ENCODE measurements around the gene OCSTAMP.

The OCSTAMP gene

DNA sequence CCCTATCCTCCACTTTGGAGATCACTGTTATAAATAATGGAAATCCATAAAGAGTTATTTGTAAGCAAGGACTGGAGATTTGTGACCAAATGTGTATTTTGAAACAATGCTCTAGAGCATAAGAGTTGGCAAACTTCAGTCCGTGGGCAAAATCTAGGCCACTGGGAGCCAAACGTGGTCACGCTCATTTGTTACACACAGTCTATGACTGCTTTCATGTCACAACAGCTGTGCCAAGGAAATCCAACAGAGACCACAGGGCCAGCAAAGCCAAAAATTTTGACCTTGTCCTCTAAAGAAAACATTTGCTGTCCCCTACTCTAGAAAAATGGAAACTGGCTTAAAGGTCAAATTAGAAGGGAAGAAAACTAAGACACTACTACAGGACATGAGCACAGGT, 44.9 kb downstream of the OCSTAMP start:
- no peak overlapping the region for H3K4me3 ChIP-seq (ENCODE audit: low read depth, low read length)
- TF ChIP-seq, protein P1, sequence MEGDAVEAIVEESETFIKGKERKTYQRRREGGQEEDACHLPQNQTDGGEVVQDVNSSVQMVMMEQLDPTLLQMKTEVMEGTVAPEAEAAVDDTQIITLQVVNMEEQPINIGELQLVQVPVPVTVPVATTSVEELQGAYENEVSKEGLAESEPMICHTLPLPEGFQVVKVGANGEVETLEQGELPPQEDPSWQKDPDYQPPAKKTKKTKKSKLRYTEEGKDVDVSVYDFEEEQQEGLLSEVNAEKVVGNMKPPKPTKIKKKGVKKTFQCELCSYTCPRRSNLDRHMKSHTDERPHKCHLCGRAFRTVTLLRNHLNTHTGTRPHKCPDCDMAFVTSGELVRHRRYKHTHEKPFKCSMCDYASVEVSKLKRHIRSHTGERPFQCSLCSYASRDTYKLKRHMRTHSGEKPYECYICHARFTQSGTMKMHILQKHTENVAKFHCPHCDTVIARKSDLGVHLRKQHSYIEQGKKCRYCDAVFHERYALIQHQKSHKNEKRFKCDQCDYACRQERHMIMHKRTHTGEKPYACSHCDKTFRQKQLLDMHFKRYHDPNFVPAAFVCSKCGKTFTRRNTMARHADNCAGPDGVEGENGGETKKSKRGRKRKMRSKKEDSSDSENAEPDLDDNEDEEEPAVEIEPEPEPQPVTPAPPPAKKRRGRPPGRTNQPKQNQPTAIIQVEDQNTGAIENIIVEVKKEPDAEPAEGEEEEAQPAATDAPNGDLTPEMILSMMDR (IDR thresholded peaks at IDR 0.05): no peak
- H3K36me3 ChIP-seq (ENCODE audit: control insufficient read depth, insufficient read depth, low read length): no peaks in the 10 kb centered on the region
- H3K4me2 ChIP-seq (ENCODE audit: low read length): no peak overlapping the region
- H3K79me2 ChIP-seq: no peaks in the 10 kb centered on the region
- H3K4me1 ChIP-seq: no peaks in the 10 kb centered on the region
- peaks cover 6% of the 10 kb centered on the region for H3K9me3 ChIP-seq (ENCODE audit: control insufficient read depth, low read length)
- no peak overlapping the region for H2AFZ ChIP-seq
- H3K27ac ChIP-seq: no peak overlapping the region
- no peaks in the 10 kb centered on the region for H3K27me3 ChIP-seq (ENCODE audit: control insufficient read depth, insufficient read depth, low read length)
- H3K9ac ChIP-seq: no peak overlapping the region

- Histone ChIP-seq H3K79me2 (no peaks in the 10 kb centered on the region), H3K4me2 (ENCODE audit: low read length) (no peak overlapping the region), H3K4me1 (no peaks in the 10 kb centered on the region), H3K27ac (no peak overlapping the region), H3K9ac (no peak overlapping the region), H3K9me3 (ENCODE audit: control insufficient read depth, low read length) (peaks cover 6% of the 10 kb centered on the region), H3K27me3 (ENCODE audit: control insufficient read depth, insufficient read depth, low read length) (no peaks in the 10 kb centered on the region), H3K4me3 (ENCODE audit: low read depth, low read length) (no peak overlapping the region), H2AFZ (no peak overlapping the region), H3K36me3 (ENCODE audit: control insufficient read depth, insufficient read depth, low read length) (no peaks in the 10 kb centered on the region)
- TF ChIP-seq, protein P1 (IDR thresholded peaks at IDR 0.05): no peak
These were observed 48.5 kb downstream of the OCSTAMP start for GRCh38 chr20:46501961-46502360.

GRCh38 chr20:46501337-46501942, 49.0 kb downstream of the OCSTAMP start:
- Histone ChIP-seq H3K9me3 (ENCODE audit: control insufficient read depth, low read length) (peaks cover 6% of the 10 kb centered on the region), H3K4me1 (no peaks in the 10 kb centered on the region), H3K79me2 (no peaks in the 10 kb centered on the region), H3K36me3 (ENCODE audit: control insufficient read depth, insufficient read depth, low read length) (no peaks in the 10 kb centered on the region), H3K9ac (no peak overlapping the region), H3K4me2 (ENCODE audit: low read length) (no peak overlapping the region), H2AFZ (no peak overlapping the region), H3K27ac (no peak overlapping the region), H3K27me3 (ENCODE audit: control insufficient read depth, insufficient read depth, low read length) (no peaks in the 10 kb centered on the region), H3K4me3 (ENCODE audit: low read depth, low read length) (no peak overlapping the region)
- TF ChIP-seq, protein P1 (IDR thresholded peaks at IDR 0.05): no peak

DNA sequence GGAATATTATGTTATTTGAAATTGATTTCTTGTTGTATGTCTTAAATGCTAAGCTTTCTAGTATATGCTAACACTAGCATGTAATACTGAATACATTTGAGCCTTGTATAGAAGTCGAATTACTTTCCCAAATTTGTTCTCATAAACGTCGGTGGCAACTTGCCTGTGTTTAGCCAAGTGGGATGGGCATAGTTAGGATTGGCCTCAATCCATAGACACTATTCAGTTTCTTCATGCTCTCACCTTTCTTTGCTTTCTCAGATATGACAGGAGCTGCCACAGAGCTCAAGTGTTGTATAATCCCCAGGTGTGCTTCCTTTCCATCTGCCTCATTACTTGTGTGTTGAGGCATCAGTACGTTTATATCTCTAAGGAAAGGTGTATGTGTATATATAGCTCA, 56.4 kb downstream of the OCSTAMP start:
- H3K4me3 ChIP-seq (ENCODE audit: low read depth, low read length): no peak overlapping the region
- no peaks in the 10 kb centered on the region for H3K9me3 ChIP-seq (ENCODE audit: control insufficient read depth, low read length)
- H3K9ac ChIP-seq: no peak overlapping the region
- TF ChIP-seq, protein P1 (IDR thresholded peaks at IDR 0.05): no peak
- H3K36me3 ChIP-seq (ENCODE audit: control insufficient read depth, insufficient read depth, low read length): no peaks in the 10 kb centered on the region
- no peaks in the 10 kb centered on the region for H3K79me2 ChIP-seq
- no peak overlapping the region for H3K27ac ChIP-seq
- no peak overlapping the region for H2AFZ ChIP-seq
- H3K4me2 ChIP-seq (ENCODE audit: low read length): no peak overlapping the region
- no peaks in the 10 kb centered on the region for H3K4me1 ChIP-seq
- H3K27me3 ChIP-seq (ENCODE audit: control insufficient read depth, insufficient read depth, low read length): no peaks in the 10 kb centered on the region

DNA sequence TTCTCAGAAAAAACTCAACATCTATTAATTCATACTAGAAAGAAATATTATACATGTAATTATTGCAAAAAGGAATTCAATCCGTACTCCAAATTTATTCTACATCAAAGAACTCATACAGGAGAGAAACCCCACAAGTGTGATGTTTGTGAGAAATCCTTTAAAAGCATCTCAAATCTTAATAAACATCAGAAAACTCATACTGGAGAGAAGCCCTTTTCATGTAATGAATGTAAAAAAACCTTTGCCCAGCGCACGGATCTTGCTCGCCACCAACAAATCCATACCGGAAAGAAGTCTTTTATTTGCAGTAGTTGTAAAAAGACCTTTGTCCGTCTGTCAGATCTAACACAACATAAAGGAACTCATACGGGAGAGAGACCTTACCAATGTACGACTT, 59.1 kb downstream of the OCSTAMP start:
- Histone ChIP-seq H3K9me3 (ENCODE audit: control insufficient read depth, low read length) (no peaks in the 10 kb centered on the region), H3K4me1 (no peaks in the 10 kb centered on the region), H3K9ac (no peak overlapping the region), H3K79me2 (no peaks in the 10 kb centered on the region), H3K4me2 (ENCODE audit: low read length) (no peak overlapping the region), H3K27ac (no peak overlapping the region), H2AFZ (no peak overlapping the region), H3K27me3 (ENCODE audit: control insufficient read depth, insufficient read depth, low read length) (no peaks in the 10 kb centered on the region), H3K4me3 (ENCODE audit: low read depth, low read length) (no peak overlapping the region), H3K36me3 (ENCODE audit: control insufficient read depth, insufficient read depth, low read length) (no peaks in the 10 kb centered on the region)
- TF ChIP-seq, protein P1 (IDR thresholded peaks at IDR 0.05): no peak
